ENCODE measurements around the gene PORCN.

GRCh38 chrX:48470110-48470832 is 38.5 kb upstream of the PORCN start, which contains the start of gene SLC38A5:
- TF ChIP-seq POLR2AphosphoS5 (IDR thresholded peaks at IDR 0.05) (no peak), EP300 (IDR thresholded peaks at IDR 0.05) (no peak)
- TF ChIP-seq, protein P1, sequence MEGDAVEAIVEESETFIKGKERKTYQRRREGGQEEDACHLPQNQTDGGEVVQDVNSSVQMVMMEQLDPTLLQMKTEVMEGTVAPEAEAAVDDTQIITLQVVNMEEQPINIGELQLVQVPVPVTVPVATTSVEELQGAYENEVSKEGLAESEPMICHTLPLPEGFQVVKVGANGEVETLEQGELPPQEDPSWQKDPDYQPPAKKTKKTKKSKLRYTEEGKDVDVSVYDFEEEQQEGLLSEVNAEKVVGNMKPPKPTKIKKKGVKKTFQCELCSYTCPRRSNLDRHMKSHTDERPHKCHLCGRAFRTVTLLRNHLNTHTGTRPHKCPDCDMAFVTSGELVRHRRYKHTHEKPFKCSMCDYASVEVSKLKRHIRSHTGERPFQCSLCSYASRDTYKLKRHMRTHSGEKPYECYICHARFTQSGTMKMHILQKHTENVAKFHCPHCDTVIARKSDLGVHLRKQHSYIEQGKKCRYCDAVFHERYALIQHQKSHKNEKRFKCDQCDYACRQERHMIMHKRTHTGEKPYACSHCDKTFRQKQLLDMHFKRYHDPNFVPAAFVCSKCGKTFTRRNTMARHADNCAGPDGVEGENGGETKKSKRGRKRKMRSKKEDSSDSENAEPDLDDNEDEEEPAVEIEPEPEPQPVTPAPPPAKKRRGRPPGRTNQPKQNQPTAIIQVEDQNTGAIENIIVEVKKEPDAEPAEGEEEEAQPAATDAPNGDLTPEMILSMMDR (IDR thresholded peaks at IDR 0.05) = no peak

Data from sigmoid colon (tissue), 4 donors.